IMR-90 (cell line): ENCODE data around the gene SYT2. TPM values are rescaled to one million over a fixed set of nuclear protein-coding genes. Genes with fewer than 3 reads are reported as not detected.

Experiments used
- ATAC-seq: fragments of 200-7000 bp; cut with Tn5 transposase; 2 replicates; pipeline ENCODE4 v1.9.1; 2020; ENCODE audit warnings: low read depth, mild to moderate bottlenecking, moderate library complexity
- BruUV-seq: library from RNA; stranded (reverse); fragments of 400-500 nt; replicated peaks from 2 replicates; lab custom pipeline; 2021; lab: Mats Ljungman, UMichigan
- CTCF ChIA-PET: fragments of 300-600 bp; formaldehyde crosslinking; extraction: SDS; loops from one replicate; lab custom pipeline; 2021; ENCODE audit warnings: antibody characterized with exemption; lab: Yijun Ruan, JAX
- POLR2A ChIA-PET: fragments of 300-600 bp; sonication (Branson Sonifier 250); formaldehyde crosslinking; loops from one replicate; lab custom pipeline; 2022; ENCODE audit warnings: antibody characterized with exemption; ENCODE audit not compliant: unreplicated experiment; lab: Charles Lee
- DNase-seq: peaks from one replicate; pipeline ENCODE4 v3.0.0; 2013
- H2AFZ ChIP-seq: replicated peaks from 2 replicates; pipeline ENCODE3; 2013; ENCODE audit warnings: low read length, mild to moderate bottlenecking; ENCODE audit not compliant: poor library complexity
- H2AK5ac ChIP-seq: 2 replicates; pipeline ENCODE4 v1.6.1; 2013; ENCODE audit warnings: low read depth, low read length, inconsistent platforms
- H2AK9ac ChIP-seq: replicated peaks from 2 replicates; pipeline ENCODE3; 2013; ENCODE audit warnings: mild to moderate bottlenecking, low read depth, low read length, moderate library complexity; ENCODE audit not compliant: poor library complexity
- H2BK120ac ChIP-seq: 2 replicates; pipeline ENCODE4 v1.6.1; 2013; ENCODE audit warnings: low read depth, low read length, inconsistent platforms
- H2BK15ac ChIP-seq: 3 replicates; pipeline ENCODE4 v1.6.1; 2013; ENCODE audit warnings: low read depth, low read length, inconsistent platforms
- H2BK20ac ChIP-seq: 2 replicates; pipeline ENCODE4 v1.6.1; 2013; ENCODE audit warnings: low read depth, mild to moderate bottlenecking, inconsistent platforms, low read length, moderate library complexity
- H2BK5ac ChIP-seq: 2 replicates; pipeline ENCODE4 v1.6.1; 2013; ENCODE audit warnings: mild to moderate bottlenecking, low read depth, low read length, inconsistent platforms; ENCODE audit not compliant: poor library complexity, severe bottlenecking
- H3K14ac ChIP-seq: replicated peaks from 2 replicates; pipeline ENCODE4 v1.6.1; 2013; ENCODE audit warnings: low read depth, low read length, inconsistent platforms
- H3K18ac ChIP-seq: 2 replicates; pipeline ENCODE4 v1.6.1; 2013; ENCODE audit warnings: low read depth, low read length, control low read depth
- H3K23ac ChIP-seq: 2 replicates; pipeline ENCODE4 v1.6.1; 2013; ENCODE audit warnings: low read depth, low read length, inconsistent platforms
- H3K27ac ChIP-seq: 2 replicates; pipeline ENCODE4 v1.5.1; 2013; ENCODE audit warnings: mild to moderate bottlenecking, control low read depth, low read length; ENCODE audit not compliant: insufficient read depth
- H3K27me3 ChIP-seq: 2 replicates; pipeline ENCODE4 v1.6.1; 2013; ENCODE audit warnings: low read length; ENCODE audit not compliant: control insufficient read depth, insufficient read depth
- H3K36me3 ChIP-seq: 2 replicates; pipeline ENCODE4 v1.6.1; 2013; ENCODE audit warnings: low read length, mixed read lengths; ENCODE audit not compliant: control insufficient read depth, insufficient read depth
- H3K4ac ChIP-seq: 2 replicates; pipeline ENCODE4 v1.6.1; 2013; ENCODE audit warnings: low read depth, low read length, inconsistent platforms
- H3K4me1 ChIP-seq: 2 replicates; pipeline ENCODE4 v1.6.1; 2013; ENCODE audit warnings: low read length, mixed read lengths; ENCODE audit not compliant: control insufficient read depth, insufficient read depth
- H3K4me2 ChIP-seq: 2 replicates; pipeline ENCODE4 v1.6.1; 2013; ENCODE audit warnings: low read depth, mild to moderate bottlenecking, control low read depth, low read length, moderate library complexity
- H3K4me3 ChIP-seq: 2 replicates; pipeline ENCODE4 v1.5.1; 2013; ENCODE audit warnings: low read depth, mild to moderate bottlenecking, control low read depth, low read length, moderate library complexity; ENCODE audit not compliant: insufficient read depth
- H3K56ac ChIP-seq: 2 replicates; pipeline ENCODE4 v1.6.1; 2013; ENCODE audit warnings: low read length, inconsistent platforms; ENCODE audit not compliant: insufficient read depth; ENCODE audit errors: extremely low read depth
- H3K79me1 ChIP-seq, 2 experiments: 2 replicates each; pipeline ENCODE4 v1.6.1; 2013; ENCODE audit warnings: low read length in 2 of 2, inconsistent platforms in 1 of 2, low read depth in 1 of 2
- H3K9ac ChIP-seq: 2 replicates; pipeline ENCODE4 v1.6.1; 2013; ENCODE audit warnings: low read depth, low read length, control low read depth
- H3K9me1 ChIP-seq: 2 replicates; pipeline ENCODE4 v1.6.1; 2013; ENCODE audit warnings: low read length, inconsistent platforms; ENCODE audit not compliant: insufficient read depth
- H3K9me3 ChIP-seq: 2 replicates; pipeline ENCODE4 v1.6.1; 2013; ENCODE audit warnings: low read length; ENCODE audit not compliant: control insufficient read depth, insufficient read depth
- H4K20me1 ChIP-seq: 2 replicates; pipeline ENCODE4 v1.6.1; 2013; ENCODE audit warnings: low read length, inconsistent platforms; ENCODE audit not compliant: insufficient read depth
- H4K5ac ChIP-seq: 2 replicates; pipeline ENCODE4 v1.6.1; 2013; ENCODE audit warnings: mild to moderate bottlenecking, low read depth, low read length, control low read depth
- H4K8ac ChIP-seq, 2 experiments: 2 replicates each; pipeline ENCODE4 v1.6.1; 2013; ENCODE audit warnings: low read depth in 2 of 2, low read length in 2 of 2, control low read depth in 1 of 2, inconsistent platforms in 1 of 2
- H4K91ac ChIP-seq: 2 replicates; pipeline ENCODE4 v1.6.1; 2013; ENCODE audit warnings: low read depth, low read length, inconsistent platforms; ENCODE audit not compliant: insufficient read depth
- BHLHE40 ChIP-seq: fragments of 150-350 bp; IDR thresholded peaks from 2 replicates; pipeline ENCODE4 v1.6.1; 2016; ENCODE audit warnings: mild to moderate bottlenecking, low read depth, low read length
- CEBPB ChIP-seq: IDR thresholded peaks from 2 replicates; pipeline ENCODE4 v1.6.1; 2012; ENCODE audit warnings: low read depth, low read length, improper control_type of control experiment
- CHD1 ChIP-seq: IDR thresholded peaks from 2 replicates; pipeline ENCODE4 v1.6.1; 2012; ENCODE audit warnings: low read depth, low read length, improper control_type of control experiment
- CTCF ChIP-seq: conservative IDR thresholded peaks from 2 replicates; pipeline ENCODE4 v1.5.1; 2012; ENCODE audit warnings: mild to moderate bottlenecking, low read depth, low read length, improper control_type of control experiment
- ELK1 ChIP-seq: fragments of 150-350 bp; IDR thresholded peaks from 2 replicates; pipeline ENCODE4 v1.6.1; 2016; ENCODE audit warnings: low read depth, mild to moderate bottlenecking, low read length, moderate library complexity, borderline replicate concordance
- FOS ChIP-seq: fragments of 150-350 bp; IDR thresholded peaks from 2 replicates; pipeline ENCODE4 v1.6.1; 2016; ENCODE audit warnings: low read depth, low read length
- MAFK ChIP-seq: IDR thresholded peaks from 2 replicates; pipeline ENCODE4 v1.6.1; 2012; ENCODE audit warnings: low read depth, low read length, improper control_type of control experiment
- MAZ ChIP-seq: IDR thresholded peaks from 2 replicates; pipeline ENCODE4 v1.6.1; 2012; ENCODE audit warnings: low read depth, mild to moderate bottlenecking, low read length, improper control_type of control experiment, moderate library complexity, borderline replicate concordance
- MXI1 ChIP-seq: IDR thresholded peaks from 2 replicates; pipeline ENCODE4 v1.6.1; 2012; ENCODE audit warnings: low read depth, mild to moderate bottlenecking, low read length, moderate library complexity, borderline replicate concordance
- NFE2L2 ChIP-seq: fragments of 150-350 bp; IDR thresholded peaks from 2 replicates; pipeline ENCODE4 v1.6.1; 2016; ENCODE audit warnings: low read depth, mild to moderate bottlenecking, low read length
- POLR2A ChIP-seq: IDR thresholded peaks from 2 replicates; pipeline ENCODE4 v1.6.1; 2012; ENCODE audit warnings: mild to moderate bottlenecking, low read depth, low read length
- RAD21 ChIP-seq: IDR thresholded peaks from 2 replicates; pipeline ENCODE4 v1.6.1; 2012; ENCODE audit warnings: low read length, improper control_type of control experiment
- RCOR1 ChIP-seq: IDR thresholded peaks from 2 replicates; pipeline ENCODE4 v1.6.1; 2012; ENCODE audit warnings: mild to moderate bottlenecking, low read length, improper control_type of control experiment; ENCODE audit not compliant: insufficient replicate concordance
- RFX5 ChIP-seq: IDR thresholded peaks from 2 replicates; pipeline ENCODE4 v1.8.0; 2012; ENCODE audit warnings: low read depth, mild to moderate bottlenecking, low read length, moderate library complexity
- SMC3 ChIP-seq: fragments of 150-350 bp; IDR thresholded peaks from 2 replicates; pipeline ENCODE4 v1.6.1; 2016; ENCODE audit warnings: low read depth, mild to moderate bottlenecking, antibody characterized with exemption, low read length, moderate library complexity
- USF2 ChIP-seq: fragments of 150-350 bp; IDR thresholded peaks from 2 replicates; pipeline ENCODE4 v1.6.1; 2017; ENCODE audit warnings: mild to moderate bottlenecking, antibody characterized with exemption, low read length, low read depth
- WGBS, 2 experiments: methylation state at CpG; one replicate each; pipeline versions ENCODE4 v1.1.5 to v1.1.7; 2013; ENCODE audit warnings: missing lambda C conversion rate in 2 of 2; ENCODE audit not compliant: insufficient read length in 1 of 2; ENCODE audit errors: extremely low coverage in 2 of 2; 5-methylcytosine and 5-hydroxymethylcytosine counted together
- dilution Hi-C: fragments of 300-500 bp; cut with HindIII; formaldehyde crosslinking; loops from one replicate; pipeline ENCODE4 v1.14.3; 2018; ENCODE audit warnings: low sequenced_read_pairs; ENCODE audit not compliant: unreplicated experiment
- in situ Hi-C: fragments of 300-500 bp; cut with MboI; formaldehyde crosslinking; loops from 3 replicates; pipeline ENCODE4 v1.14.3; 2019; ENCODE audit warnings: low sequenced_read_pairs, inconsistent platforms, mixed read lengths
- intact Hi-C: fragments of 100-400 bp; cut with micrococcal nuclease; formaldehyde crosslinking; loops from 2 replicates; pipeline ENCODE4 v1.10.0; 2022
- polyA plus RNA-seq, 3 experiments: library from polyadenylated mRNA; depleted of rRNA; stranded (reverse); fragments of >200 nt; gene quantifications; 2 replicates each; pipeline ENCODE4 v1.2.3, GENCODE V29; 2012; ENCODE audit warnings: low replicate concordance in 1 of 3
- total RNA-seq: library from RNA; depleted of rRNA; stranded (reverse); fragments of >200 nt; gene quantifications from 2 replicates; pipeline ENCODE4 v1.2.3, GENCODE V29; 2012

The SYT2 gene
- total and polyA plus RNA-seq, 2 of the 4 experiments (the other 2 are of a cell fraction) = under 0.01 TPM

GRCh38 chr1:202654079-202654478 is 56.2 kb downstream of the SYT2 start:
- H3K27ac ChIP-seq = no peak overlapping the region
- H3K18ac ChIP-seq = no peak overlapping the region
- H4K8ac ChIP-seq = no peak overlapping the region
- 41% methylated on average over 4 of the region's 6 CpGs; no CpG with 5 or more reads in 1 of the 2 experiments for WGBS, 2 experiments
- H2BK20ac ChIP-seq = no peak overlapping the region
- no peak overlapping the region for H3K4ac ChIP-seq
- ATAC-seq (no peak), DNase-seq (no peak)
- dilution Hi-C loops = no loop called here
- in situ Hi-C loops = no loop called here
- H3K9me1 ChIP-seq = no peaks in the 10 kb centered on the region
- BruUV-seq = no TSS peak
- no peak overlapping the region for H4K91ac ChIP-seq
- no peak overlapping the region for H2BK120ac ChIP-seq
- CTCF ChIA-PET = no interaction called here
- intact Hi-C loops = no loop called here
- H3K56ac ChIP-seq = no peak overlapping the region
- no peaks in the 10 kb centered on the region for H3K36me3 ChIP-seq
- H2BK5ac ChIP-seq = no peak overlapping the region
- no peaks in the 10 kb centered on the region for H3K9me3 ChIP-seq
- H3K9ac ChIP-seq = no peak overlapping the region
- no peak overlapping the region for H4K5ac ChIP-seq
- no peaks in the 10 kb centered on the region for H3K4me1 ChIP-seq
- H3K4me2 ChIP-seq = no peak overlapping the region
- no peak overlapping the region for H2AFZ ChIP-seq
- no peak overlapping the region for H3K14ac ChIP-seq
- no peak overlapping the region for H2AK5ac ChIP-seq
- H3K23ac ChIP-seq = no peak overlapping the region
- H4K20me1 ChIP-seq = no peaks in the 10 kb centered on the region
- no peak for TF ChIP-seq RCOR1
- TF ChIP-seq RFX5 = no peak
- no peak for TF ChIP-seq MAFK
- no peak for TF ChIP-seq SMC3
- TF ChIP-seq CEBPB = no peak
- TF ChIP-seq POLR2A = no peak
- no peak for TF ChIP-seq MXI1
- TF ChIP-seq BHLHE40 = no peak
- no peak for TF ChIP-seq ELK1
- no peak for TF ChIP-seq NFE2L2
- no peak for TF ChIP-seq RAD21
- TF ChIP-seq FOS = no peak
- TF ChIP-seq CTCF = no peak
- TF ChIP-seq CHD1 = no peak
- no peak for TF ChIP-seq USF2
- no peak for TF ChIP-seq MAZ
- peaks cover 76% of the 10 kb centered on the region for H3K27me3 ChIP-seq
- POLR2A ChIA-PET = no interaction called here
- H3K79me1 ChIP-seq = no peaks in the 10 kb centered on the region
- no peak overlapping the region for H2BK15ac ChIP-seq
- no peak overlapping the region for H2AK9ac ChIP-seq
- no peak overlapping the region for H3K4me3 ChIP-seq
